ENCODE measurements around the gene EIF5A.

DNA sequence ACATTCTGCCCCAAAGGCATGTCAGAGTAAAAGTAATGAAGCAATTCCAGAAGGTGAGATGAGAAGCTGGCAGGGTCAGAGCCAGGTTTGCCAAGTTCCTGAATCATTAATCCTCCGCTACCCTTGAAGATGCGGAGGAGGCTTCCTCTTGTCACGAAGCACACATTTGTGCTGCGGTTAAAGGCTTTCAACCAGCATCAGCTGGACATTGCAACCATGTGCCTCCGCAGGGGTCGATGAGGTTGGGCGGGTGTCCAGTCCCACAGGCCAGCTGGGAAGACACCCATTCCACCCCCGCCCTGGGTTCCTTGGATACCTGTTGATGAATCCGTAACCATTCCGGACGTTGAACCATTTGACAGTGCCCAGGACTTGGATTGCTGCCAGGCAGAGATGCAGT lies 14.3 kb upstream of the EIF5A start:
- TF ChIP-seq, protein P1, sequence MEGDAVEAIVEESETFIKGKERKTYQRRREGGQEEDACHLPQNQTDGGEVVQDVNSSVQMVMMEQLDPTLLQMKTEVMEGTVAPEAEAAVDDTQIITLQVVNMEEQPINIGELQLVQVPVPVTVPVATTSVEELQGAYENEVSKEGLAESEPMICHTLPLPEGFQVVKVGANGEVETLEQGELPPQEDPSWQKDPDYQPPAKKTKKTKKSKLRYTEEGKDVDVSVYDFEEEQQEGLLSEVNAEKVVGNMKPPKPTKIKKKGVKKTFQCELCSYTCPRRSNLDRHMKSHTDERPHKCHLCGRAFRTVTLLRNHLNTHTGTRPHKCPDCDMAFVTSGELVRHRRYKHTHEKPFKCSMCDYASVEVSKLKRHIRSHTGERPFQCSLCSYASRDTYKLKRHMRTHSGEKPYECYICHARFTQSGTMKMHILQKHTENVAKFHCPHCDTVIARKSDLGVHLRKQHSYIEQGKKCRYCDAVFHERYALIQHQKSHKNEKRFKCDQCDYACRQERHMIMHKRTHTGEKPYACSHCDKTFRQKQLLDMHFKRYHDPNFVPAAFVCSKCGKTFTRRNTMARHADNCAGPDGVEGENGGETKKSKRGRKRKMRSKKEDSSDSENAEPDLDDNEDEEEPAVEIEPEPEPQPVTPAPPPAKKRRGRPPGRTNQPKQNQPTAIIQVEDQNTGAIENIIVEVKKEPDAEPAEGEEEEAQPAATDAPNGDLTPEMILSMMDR (optimal IDR thresholded peaks at IDR 0.05 in 1 of 3, IDR thresholded peaks at IDR 0.05 in 1 of 3, conservative IDR thresholded peaks at IDR 0.05 in 1 of 3; ENCODE audit: extremely low read depth in 1 of 3, insufficient read depth in 2 of 3, low read length in 3 of 3), result no peak
- peak; percentile 19 for TF ChIP-seq EZH2 (IDR thresholded peaks at IDR 0.05; ENCODE audit: low read length)

Data from keratinocyte (primary cell).